Measurements from ENCODE around the gene TSNAXIP1. TPM values are rescaled to one million over a fixed set of nuclear protein-coding genes. Genes with fewer than 3 reads are reported as not detected.
"Not testable (repeated sequence)": the region's sequence is repeated elsewhere in the genome, so short reads cannot be mapped to it uniquely, and the experiment has no call there.

The TSNAXIP1 gene
- total RNA-seq, 1 experiment from 2014 or later = 0.45 TPM

GRCh38 chr16:67833415-67834241 is 26.9 kb downstream of the TSNAXIP1 start:
- DNase-seq (ENCODE audit: extremely low read depth, low read depth) = peak; percentile 92

- no peak for DNase-seq (ENCODE audit: extremely low read depth, low read depth)
Observed at GRCh38 chr16:67834242-67834614, 27.5 kb downstream of the TSNAXIP1 start.

- DNase-seq (ENCODE audit: extremely low read depth, low read depth) = not testable (repeated sequence)
Observed at GRCh38 chr16:67837190-67837589, 30.5 kb downstream of the TSNAXIP1 start.

DNA sequence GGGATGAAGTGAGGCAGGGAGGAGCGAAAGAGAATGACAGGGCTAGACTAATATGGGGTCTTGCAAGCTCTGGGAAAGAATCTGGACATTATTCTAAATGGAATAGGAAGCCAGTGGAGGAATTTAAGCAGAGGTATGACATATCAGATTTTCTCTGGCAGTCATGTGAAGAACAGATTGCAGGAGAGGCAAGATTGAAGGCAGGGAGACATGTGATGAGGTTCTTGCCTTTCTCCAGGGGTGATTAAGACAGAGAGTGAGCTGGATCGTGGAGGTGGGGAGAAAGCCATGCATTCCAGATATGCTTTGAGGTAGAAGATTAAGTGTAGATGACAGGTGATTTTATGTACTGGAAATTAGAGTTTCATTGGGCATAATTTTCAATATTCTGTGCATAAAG is 31.1 kb downstream of the TSNAXIP1 start:
- DNase-seq (ENCODE audit: extremely low read depth, low read depth) = no peak

GRCh38 chr16:67841198-67841815 is 34.6 kb downstream of the TSNAXIP1 start:
- no peak for DNase-seq (ENCODE audit: extremely low read depth, low read depth)

DNA sequence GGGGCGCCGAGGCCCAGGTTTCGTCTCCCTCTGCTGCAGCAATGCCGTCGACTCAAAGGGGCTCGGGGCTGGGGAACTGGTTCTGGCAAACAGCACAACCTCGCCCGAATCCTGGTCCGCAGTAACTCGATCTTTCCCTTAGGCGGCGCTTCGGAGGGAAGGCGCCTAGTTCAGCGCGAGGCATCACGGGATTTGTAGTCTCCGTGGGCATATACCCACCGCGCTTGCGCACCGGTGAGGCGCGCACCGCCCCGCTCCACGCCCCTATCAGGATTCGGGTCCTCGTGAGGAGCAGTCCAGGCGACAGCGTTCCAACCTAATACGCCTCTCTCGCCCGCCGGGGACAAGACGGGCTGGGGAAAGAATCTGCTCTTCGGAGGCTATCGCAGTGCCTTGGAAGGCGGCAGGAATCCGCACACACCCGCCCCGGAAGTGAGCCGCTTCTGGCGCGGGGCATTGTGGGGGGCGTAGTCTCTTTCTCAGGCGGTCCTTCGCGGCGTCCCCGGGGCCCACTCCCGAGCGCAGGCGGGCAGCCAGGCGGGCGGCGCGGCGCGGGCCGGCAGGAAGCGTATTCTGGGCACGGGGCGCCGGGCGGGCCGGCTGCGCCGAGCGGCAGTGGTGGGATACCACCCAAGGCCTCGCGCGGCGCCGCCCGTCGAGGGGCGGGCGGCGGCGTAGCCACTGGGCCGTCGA is 35.3 kb downstream of the TSNAXIP1 start, which contains the start of gene THAP11:
TSS of gene THAP11 (plus strand) at position 505 of the 693 bp plus-strand sequence. CDS start 235 bp downstream, outside the sequence.
- DNase-seq (ENCODE audit: extremely low read depth, low read depth) = peak; percentile 99

GRCh38 chr16:67842509-67843342 is 36.0 kb downstream of the TSNAXIP1 start:
- no peak for DNase-seq (ENCODE audit: extremely low read depth, low read depth)

DNA sequence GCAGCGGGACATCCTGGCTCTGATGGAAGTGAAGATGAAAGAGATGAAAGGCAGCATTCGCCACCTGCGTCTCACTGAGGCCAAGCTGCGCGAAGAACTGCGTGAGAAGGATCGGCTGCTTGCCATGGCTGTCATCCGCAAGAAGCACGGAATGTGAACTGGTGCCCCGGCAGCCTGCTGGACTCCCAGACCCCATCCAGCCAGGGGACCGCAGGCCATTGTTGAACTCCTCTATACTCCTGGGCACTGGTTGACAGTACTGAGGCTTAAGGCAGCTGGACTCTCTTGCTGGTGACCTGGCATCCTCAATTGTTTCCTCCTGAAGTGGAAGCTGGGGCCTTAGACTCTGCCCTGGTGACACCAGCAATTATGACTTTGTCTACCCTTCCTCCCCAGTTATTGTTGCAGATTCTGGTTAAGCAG is 36.7 kb downstream of the TSNAXIP1 start:
- DNase-seq (ENCODE audit: extremely low read depth, low read depth) = no peak

DNA sequence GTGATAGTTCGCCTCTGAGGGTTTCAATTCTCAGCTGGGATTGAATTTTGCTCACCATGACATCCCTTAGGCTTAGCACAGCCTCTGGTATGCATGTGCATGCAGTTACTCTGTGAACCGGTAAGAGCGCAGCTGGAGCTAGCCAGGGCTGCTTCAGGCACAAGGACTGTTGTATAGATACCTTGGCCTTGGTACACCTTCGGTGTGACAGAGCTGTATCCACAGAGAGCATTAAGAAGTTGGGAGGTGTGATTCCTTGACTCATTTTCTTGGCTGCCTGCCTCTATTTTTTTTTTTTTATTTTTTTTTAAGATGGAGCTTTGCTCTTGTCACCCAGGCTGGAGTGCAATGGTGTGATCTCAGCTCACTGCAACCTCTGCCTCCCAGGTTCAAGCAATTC is 37.8 kb downstream of the TSNAXIP1 start:
- DNase-seq (ENCODE audit: extremely low read depth, low read depth) = no peak

DNA sequence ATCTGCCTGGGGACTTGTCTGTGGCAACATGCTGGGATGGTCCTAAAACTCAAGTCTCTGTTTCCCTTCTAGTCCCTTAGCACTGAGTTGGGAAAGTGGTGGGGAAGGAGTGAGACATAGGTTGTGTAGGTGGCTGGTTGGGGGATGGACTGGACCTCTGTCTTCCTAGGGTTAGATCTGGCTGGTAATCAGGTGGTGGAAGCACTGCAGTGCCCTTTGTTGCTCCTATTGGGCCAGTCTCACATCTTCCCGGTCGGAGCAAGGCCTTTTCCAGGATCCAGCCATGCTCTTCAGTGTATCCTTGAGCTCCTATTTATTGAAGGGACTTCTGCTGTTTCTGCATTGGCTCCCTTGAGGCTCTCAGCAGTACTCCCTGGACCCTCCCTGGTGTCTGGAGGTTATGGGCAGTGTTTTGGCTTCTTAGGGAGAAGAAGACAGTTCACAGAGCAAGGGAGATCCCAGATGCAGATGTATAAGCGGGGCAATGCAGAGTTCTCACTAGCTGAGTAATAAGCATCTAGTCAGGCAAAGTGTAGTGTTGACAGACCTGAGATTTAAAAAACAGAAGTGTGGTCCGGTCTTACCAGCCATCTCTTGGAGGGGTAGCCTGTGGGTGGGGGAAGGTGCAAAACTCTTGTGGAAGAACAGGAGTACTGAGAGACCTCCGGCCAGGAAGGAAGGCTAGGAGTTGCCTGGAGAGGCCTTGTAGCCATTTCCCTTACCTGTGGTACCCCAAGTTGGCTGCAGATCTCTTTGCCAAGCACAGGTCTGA is 38.8 kb downstream of the TSNAXIP1 start:
- DNase-seq (ENCODE audit: extremely low read depth, low read depth) = no peak

DNA sequence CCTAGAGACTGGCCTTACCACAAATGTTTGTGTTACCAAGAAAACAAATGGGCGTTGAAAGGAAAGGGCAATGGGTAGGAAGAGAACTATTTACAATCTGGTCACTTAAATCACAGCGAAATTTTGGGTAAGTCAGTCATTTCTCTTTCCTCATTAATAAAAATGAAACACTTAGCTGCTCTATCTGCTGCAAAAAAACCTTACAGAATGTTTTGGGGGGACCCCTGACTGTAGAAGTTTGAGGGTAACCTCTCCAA is 39.3 kb downstream of the TSNAXIP1 start:
- DNase-seq (ENCODE audit: extremely low read depth, low read depth) = no peak

DNA sequence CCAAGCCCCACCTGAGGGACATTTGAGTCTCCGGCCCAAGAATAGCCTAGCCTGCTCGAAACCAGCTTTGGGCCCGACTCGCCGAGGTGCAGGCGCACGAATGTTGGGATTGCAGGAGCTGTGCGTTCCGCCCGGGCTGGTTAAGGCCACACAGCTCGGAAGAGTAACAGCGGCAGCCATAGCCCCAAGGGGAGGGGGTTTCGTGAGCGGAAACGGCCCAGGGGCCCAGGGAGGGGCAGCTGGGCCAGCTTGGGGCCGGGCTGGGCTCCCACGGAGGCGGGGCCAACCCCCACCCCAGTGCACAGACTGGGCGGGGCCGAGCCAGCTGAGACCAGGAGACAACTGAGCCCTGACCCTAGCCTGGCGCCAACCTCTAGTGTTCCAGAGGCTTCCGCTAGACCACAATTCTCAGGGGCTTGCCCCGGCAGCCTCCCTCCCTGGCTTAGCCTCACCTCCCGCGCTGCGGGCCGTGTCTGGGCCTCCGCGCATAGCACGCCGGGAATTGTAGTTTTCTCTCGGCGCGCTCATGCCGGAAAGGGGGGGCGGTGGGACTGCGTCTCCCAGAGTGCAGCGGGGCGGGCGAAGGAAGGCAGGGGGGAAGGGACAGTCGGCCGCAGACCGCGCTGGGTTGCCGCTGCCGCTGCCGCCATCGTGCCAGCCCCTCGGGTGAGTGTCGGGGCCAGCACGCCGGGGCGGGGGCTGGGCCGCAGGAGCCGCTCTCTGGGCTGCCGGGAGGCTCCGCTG is 39.8 kb downstream of the TSNAXIP1 start, which contains the start of gene NUTF2:
TSS of gene NUTF2 (plus strand) at position 614 of the 744 bp plus-strand sequence. CDS start 18,198 bp downstream, outside the sequence.
- peak; percentile 95 for DNase-seq (ENCODE audit: extremely low read depth, low read depth)

DNA sequence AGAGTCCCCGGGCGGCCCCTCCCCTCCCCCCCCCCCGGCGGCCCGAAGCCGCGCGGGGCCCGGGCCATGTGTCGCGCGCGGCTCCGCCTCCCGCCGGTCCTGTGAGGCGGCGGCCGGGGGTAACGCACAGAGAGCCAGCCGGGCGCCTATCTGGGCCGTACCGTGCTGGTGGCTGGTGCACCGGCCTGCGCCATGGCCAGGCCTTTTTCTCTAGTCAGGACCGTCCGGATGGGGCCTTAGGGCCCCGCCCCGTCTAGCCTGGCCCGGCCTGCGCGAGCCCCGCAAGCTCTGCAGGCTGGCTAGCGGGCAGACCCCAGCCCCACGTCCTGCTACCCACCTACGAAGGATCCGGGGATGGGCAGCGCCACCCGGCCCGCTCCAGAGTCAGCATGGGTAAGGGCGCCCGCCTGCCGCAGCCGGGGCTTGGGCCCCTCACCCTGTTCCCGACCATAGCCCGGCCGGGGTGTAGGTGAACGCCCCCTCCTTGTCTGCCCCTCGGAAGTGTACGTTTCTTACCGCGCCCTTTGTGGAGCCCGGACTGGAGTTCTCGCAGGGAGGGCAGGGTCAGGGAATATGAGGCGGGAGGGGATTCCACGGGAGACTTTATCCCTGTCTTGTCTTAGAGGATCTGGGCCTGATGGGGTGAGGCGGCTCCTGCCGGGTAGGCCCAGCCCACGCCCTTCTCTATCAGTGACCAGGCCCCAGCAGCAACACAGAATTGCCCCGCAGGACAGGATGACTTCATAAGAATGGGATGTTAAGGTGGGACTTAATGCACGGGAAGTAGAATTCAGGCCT is 40.6 kb downstream of the TSNAXIP1 start, which contains the start of gene CENPT:
TSS of gene CENPT (minus strand) at position 630 of the 798 bp plus-strand sequence. CDS start 13,834 bp downstream, outside the sequence.
- no peak for DNase-seq (ENCODE audit: extremely low read depth, low read depth)

GRCh38 chr16:67848118-67848517 is 41.4 kb downstream of the TSNAXIP1 start:
- no peak for DNase-seq (ENCODE audit: extremely low read depth, low read depth)

DNA sequence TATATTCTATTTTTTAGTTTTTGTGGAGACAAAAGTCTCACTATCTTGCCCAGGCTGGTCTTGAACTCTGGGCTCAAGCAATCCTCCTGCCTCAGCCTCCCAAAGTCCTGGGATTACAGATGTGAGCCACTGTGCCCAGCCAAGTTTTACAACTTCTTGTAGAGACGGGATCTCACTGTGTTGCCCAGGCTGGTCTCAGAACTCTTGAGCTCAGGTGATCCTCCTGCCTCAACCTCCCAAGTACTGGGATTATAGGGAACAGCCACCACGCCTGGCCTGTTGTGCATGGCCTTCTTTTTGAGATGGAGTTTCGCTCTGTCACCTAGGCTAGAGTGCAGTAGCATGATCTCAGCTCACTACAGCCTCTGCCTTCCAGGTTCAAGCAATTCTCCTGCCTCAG is 47.0 kb downstream of the TSNAXIP1 start:
- no peak for DNase-seq (ENCODE audit: extremely low read depth, low read depth)

GRCh38 chr16:67855789-67856188 is 49.1 kb downstream of the TSNAXIP1 start:
- DNase-seq (ENCODE audit: extremely low read depth, low read depth) = no peak

DNA sequence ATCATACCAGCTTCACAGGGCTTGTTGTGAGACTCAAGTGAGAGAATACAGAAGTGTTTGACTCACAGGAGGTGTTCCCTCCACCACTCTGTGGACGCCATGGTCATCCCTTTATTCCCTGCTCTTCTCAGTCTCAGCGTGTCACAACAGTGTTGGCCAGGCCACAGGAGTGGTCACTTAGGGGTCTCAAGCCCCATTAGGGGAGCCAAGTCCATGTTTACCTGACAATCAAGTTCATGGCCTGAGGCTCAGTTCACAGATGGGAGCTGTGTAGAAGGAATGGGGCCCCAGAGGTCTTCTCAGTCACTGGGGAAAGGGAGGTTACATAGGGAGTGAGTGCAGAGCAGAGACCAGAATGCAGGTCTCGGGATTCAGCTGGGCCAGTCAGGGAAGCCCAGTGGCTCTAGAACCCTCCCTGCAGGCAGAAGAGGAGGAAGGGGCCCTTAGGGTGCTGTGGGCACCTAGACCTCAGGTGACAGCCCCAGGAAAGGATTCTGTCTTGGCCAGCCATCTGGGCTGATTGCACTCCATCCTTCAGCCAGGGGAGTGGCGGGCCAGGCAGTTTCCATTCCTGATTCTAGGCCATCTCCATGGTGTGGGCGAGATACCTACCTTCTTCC is 50.3 kb downstream of the TSNAXIP1 start:
- no peak for DNase-seq (ENCODE audit: extremely low read depth, low read depth)

All from NCI-H460 (cell line).